Measurements from ENCODE around the gene ANKRD45. TPM values are rescaled to one million over a fixed set of nuclear protein-coding genes. Genes with fewer than 3 reads are reported as not detected.
A peak's percentile ranks its signal among the peaks of the same experiment; 100 is the strongest.

Gene ANKRD45, protein sequence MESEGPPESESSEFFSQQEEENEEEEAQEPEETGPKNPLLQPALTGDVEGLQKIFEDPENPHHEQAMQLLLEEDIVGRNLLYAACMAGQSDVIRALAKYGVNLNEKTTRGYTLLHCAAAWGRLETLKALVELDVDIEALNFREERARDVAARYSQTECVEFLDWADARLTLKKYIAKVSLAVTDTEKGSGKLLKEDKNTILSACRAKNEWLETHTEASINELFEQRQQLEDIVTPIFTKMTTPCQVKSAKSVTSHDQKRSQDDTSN
- total RNA-seq, result not detected in 2 replicates

DNA sequence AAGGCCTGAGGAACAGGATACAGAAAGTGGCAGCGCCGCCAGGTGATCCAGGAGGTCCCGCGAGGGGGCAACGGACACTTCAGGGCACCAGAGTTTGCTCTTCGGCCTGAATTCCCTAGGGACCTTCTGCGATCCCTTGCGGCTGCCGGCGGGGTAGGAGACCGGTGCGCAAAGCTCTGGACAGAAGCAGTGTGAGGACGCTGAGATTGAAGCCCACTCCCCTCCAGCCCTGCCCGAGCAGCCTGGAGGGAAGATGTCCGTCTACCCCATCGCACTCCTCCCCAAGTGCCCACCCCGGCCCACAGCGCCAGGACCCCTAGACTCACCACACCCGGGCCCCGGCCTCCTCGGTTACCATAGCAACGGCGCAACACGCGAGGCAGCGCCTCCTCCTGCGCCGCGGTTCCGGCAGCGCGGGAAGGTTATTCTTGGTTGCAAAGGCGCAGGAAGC lies at the start of gene ANKRD45:
Gene ANKRD45 (minus strand): TSS at position 361 of the 451 bp plus-strand sequence. CDS start 10,433 bp downstream, outside the sequence.
- POLR2A ChIA-PET, result no interaction called here

DNA sequence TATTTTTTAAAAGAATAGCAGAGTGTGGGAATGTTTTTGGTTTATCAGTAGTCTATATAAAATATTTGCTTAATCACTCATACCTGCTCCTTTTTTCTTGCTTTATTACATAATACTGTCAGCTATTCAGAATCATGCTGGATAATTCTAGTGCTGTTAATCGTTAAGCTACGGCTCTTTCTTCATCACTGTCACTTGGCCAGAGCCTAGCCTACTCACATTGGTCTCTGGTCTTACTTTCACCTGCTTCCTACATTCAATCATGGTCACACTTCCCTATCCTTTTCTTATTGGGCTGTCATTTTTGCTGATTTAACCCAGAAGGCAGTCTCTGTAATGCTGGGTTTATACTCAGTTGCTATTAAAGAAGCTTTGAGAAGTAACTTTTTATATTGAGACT lies 47.6 kb upstream of the ANKRD45 start:
- H3K4me1 Mint-ChIP-seq, result peaks cover 30% of the 10 kb centered on the region
- CTCF ChIA-PET, result no interaction called here
- no peaks in the 10 kb centered on the region for H3K27me3 Mint-ChIP-seq
- peaks cover 39% of the 10 kb centered on the region for H3K36me3 Mint-ChIP-seq (ENCODE audit: low read depth)
- POLR2A ChIA-PET, result interaction anchor here (0.6 kb wide), 1 partner anchor 1450 kb away, joined by 3 read pairs; no protein-coding TSS in a partner anchor
- H3K4me3 Mint-ChIP-seq, result peak overlapping the region; percentile 5
- intact Hi-C loops (cut with micrococcal nuclease), result loop anchor here (10.0 kb wide), 1 partner anchor 1972 kb away; the partner anchor contains the start of gene VAMP4
- H3K27ac Mint-ChIP-seq, result no peak overlapping the region
- H3K9me3 Mint-ChIP-seq, result no peaks in the 10 kb centered on the region
- TF ChIP-seq, protein P1, sequence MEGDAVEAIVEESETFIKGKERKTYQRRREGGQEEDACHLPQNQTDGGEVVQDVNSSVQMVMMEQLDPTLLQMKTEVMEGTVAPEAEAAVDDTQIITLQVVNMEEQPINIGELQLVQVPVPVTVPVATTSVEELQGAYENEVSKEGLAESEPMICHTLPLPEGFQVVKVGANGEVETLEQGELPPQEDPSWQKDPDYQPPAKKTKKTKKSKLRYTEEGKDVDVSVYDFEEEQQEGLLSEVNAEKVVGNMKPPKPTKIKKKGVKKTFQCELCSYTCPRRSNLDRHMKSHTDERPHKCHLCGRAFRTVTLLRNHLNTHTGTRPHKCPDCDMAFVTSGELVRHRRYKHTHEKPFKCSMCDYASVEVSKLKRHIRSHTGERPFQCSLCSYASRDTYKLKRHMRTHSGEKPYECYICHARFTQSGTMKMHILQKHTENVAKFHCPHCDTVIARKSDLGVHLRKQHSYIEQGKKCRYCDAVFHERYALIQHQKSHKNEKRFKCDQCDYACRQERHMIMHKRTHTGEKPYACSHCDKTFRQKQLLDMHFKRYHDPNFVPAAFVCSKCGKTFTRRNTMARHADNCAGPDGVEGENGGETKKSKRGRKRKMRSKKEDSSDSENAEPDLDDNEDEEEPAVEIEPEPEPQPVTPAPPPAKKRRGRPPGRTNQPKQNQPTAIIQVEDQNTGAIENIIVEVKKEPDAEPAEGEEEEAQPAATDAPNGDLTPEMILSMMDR (IDR thresholded peaks at IDR 0.05), result no peak
- DNase-seq (no peak), ATAC-seq (ENCODE audit: low read depth) (no peak)

More for the DNA sequence above, at the start of gene ANKRD45:
- Mint-ChIP-seq H3K27ac (no peak within 1 kb of the TSS), H3K4me1 (peaks cover 10% of the 10 kb centered on the region), H3K9me3 (no peaks in the 10 kb centered on the region), H3K27me3 (peaks cover 41% of the 10 kb centered on the region), H3K36me3 (ENCODE audit: low read depth) (no peaks in the 10 kb centered on the region), H3K4me3 (peak within 1 kb of the TSS; percentile 15)
- intact Hi-C loops (cut with micrococcal nuclease), result no loop called here
- DNase-seq (peak; percentile 14), ATAC-seq (ENCODE audit: low read depth) (no peak)
- TF ChIP-seq, protein P1 (IDR thresholded peaks at IDR 0.05), result no peak
- CTCF ChIA-PET, result no interaction called here

DNA sequence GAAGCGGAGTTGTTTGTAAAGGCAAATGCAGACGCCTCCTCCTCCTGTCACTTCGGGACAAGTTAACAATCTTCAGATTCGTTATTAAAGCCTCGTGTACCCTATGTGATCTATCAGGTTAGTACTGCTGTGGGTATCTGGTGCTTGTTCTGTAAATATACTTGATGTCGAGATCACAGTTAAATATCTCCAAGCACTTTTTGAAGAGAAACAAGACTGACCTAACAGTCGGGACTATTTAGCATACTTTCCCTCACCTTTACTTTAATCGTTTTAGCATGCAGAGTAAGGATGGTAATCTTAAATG lies 45.8 kb upstream of the ANKRD45 start:
- Mint-ChIP-seq H3K27me3 (peaks cover 9% of the 10 kb centered on the region), H3K36me3 (ENCODE audit: low read depth) (peaks cover 22% of the 10 kb centered on the region), H3K4me3 (peak overlapping the region; percentile 93), H3K27ac (peak overlapping the region; percentile 89), H3K4me1 (peaks cover 25% of the 10 kb centered on the region), H3K9me3 (no peaks in the 10 kb centered on the region)
- TF ChIP-seq, protein P1 (IDR thresholded peaks at IDR 0.05), result no peak
- DNase-seq (no peak), ATAC-seq (ENCODE audit: low read depth) (no peak)
- CTCF ChIA-PET, result interaction anchor here (1.1 to 1.4 kb wide), 2 partner anchors 286 to 502 kb away, joined by 4 read pairs; no protein-coding TSS in a partner anchor
- intact Hi-C loops (cut with micrococcal nuclease), result loop anchor here (1.0 to 10.0 kb wide), 4 partner anchors 153 to 1971 kb away; partner anchors contain the start of genes PRDX6, VAMP4 and ZBTB37
- POLR2A ChIA-PET, result interaction anchor here (0.8 to 2.9 kb wide), 7 partner anchors 11 to 1183 kb away, joined by 3 to 22 read pairs (median 6); partner anchors contain the start of genes CENPL, DARS2, GAS5 and PRDX6

DNA sequence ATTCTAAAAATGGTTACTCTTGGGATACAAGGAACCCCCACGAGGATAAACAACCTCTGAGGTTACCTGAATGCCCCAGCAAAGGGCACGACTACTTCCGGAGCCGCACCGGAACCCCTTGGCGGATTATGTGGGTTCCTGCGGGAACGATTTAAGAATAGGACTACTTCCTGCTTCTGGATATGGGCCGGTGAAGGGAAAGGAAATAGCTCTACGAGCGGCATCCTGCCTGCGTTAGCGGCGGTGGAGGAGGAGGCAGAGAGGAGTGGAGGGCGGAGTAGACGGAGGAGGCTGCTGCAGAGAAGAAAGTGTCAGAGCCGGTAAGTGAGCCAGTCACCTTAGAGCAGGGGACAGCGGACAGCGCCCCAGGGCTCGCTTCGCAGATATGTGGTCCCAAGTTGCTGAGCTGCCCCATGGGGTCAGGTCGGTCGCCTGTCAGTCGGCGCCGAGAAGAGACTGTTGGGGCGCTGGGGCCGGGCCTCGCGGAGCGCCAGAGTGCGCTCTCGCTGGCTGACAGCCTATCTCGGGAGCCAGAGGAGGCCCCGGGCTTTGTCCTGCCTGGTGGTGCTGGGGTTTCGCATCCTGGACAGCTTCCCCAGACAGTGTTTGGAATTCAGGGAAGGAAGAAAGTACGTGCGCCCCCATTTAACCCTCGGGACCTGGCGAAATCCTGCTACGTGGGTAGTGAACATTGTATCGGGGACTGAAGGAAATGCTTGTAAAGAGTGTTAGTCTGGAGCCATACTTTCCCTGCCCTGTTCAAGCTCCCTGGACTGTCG lies 45.3 kb upstream of the ANKRD45 start, which contains the start of gene KLHL20:
Gene KLHL20 (plus strand): TSS at position 223 of the 779 bp plus-strand sequence. CDS start 1,063 bp downstream, outside the sequence.
- Mint-ChIP-seq H3K4me1 (peaks cover 22% of the 10 kb centered on the region), H3K27me3 (peaks cover 14% of the 10 kb centered on the region), H3K4me3 (peak within 1 kb of the TSS; percentile 93), H3K27ac (peak within 1 kb of the TSS; percentile 89), H3K36me3 (ENCODE audit: low read depth) (peaks cover 18% of the 10 kb centered on the region), H3K9me3 (no peaks in the 10 kb centered on the region)
- ChIA-PET POLR2A (interaction anchor here (0.6 to 2.9 kb wide), 15 partner anchors 8 to 1309 kb away, joined by 3 to 22 read pairs (median 3); partner anchors contain the start of genes CACYBP, CENPL, DARS2 and GAS5), CTCF (interaction anchor here (0.5 to 1.4 kb wide), 3 partner anchors 285 to 536 kb away, joined by 3 to 4 read pairs (median 4); no protein-coding TSS in a partner anchor)
- TF ChIP-seq, protein P1 (IDR thresholded peaks at IDR 0.05), result no peak
- ATAC-seq (ENCODE audit: low read depth) (peak; percentile 96), DNase-seq (peak; percentile 71)
- intact Hi-C loops (cut with micrococcal nuclease), result loop anchor here (1.0 to 10.0 kb wide), 9 partner anchors 109 to 1970 kb away; partner anchors contain the start of genes CENPL, DARS2, PRDX6 and SUCO

Data from activated B cell treated with CpG ODN at 0.5 μM for 24 hours (primary cell).